Neural cell (in vitro differentiated cells): ENCODE results near the gene SLC12A4.

Experiments
- CTCF ChIP-seq: fragments of 450-650 bp; IDR thresholded peaks from 2 replicates; pipeline ENCODE4 v1.5.1; 2014; ENCODE audit warnings: antibody characterized with exemption, mild to moderate bottlenecking, moderate library complexity; ENCODE audit not compliant: poor library complexity, severe bottlenecking
- EP300 ChIP-seq: fragments of 450-650 bp; conservative IDR thresholded peaks from 2 replicates; pipeline ENCODE4 v1.6.1; 2014; ENCODE audit warnings: antibody characterized with exemption, mild to moderate bottlenecking, moderate library complexity; ENCODE audit not compliant: poor library complexity, severe bottlenecking
- EZH2 ChIP-seq: fragments of 200-600, 300-800 bp; shearing (Covaris generic), sonication (generic); IDR thresholded peaks from 2 replicates; pipeline ENCODE4 v1.6.1; 2014; ENCODE audit warnings: antibody characterized with exemption, low read length, borderline replicate concordance, mild to moderate bottlenecking; ENCODE audit not compliant: insufficient read depth, poor library complexity, severe bottlenecking
- MXI1 ChIP-seq: fragments of 450-650 bp; conservative IDR thresholded peaks from 2 replicates; pipeline ENCODE4 v1.6.1; 2014; ENCODE audit warnings: antibody characterized with exemption, mild to moderate bottlenecking; ENCODE audit not compliant: poor library complexity, severe bottlenecking
- POLR2AphosphoS5 ChIP-seq: IDR thresholded peaks from 2 replicates; pipeline ENCODE4 v1.6.1; 2012
- RAD21 ChIP-seq: fragments of 450-650 bp; conservative IDR thresholded peaks from 2 replicates; pipeline ENCODE4 v1.6.1; 2014; ENCODE audit warnings: antibody characterized with exemption, mild to moderate bottlenecking, moderate library complexity
- SMC3 ChIP-seq: fragments of 450-650 bp; conservative IDR thresholded peaks from 2 replicates; pipeline ENCODE4 v1.6.1; 2014; ENCODE audit warnings: antibody characterized with exemption, mild to moderate bottlenecking, moderate library complexity; ENCODE audit not compliant: poor library complexity
- TAF1 ChIP-seq: IDR thresholded peaks from 2 replicates; pipeline ENCODE4 v1.6.1; 2012; ENCODE audit warnings: low read depth
- TF ChIP-seq, protein P1 (sequence below): IDR thresholded peaks from 2 replicates; pipeline ENCODE4 v1.6.1; 2012; ENCODE audit warnings: borderline replicate concordance

GRCh38 chr16:67914758-67915495 lies 53.5 kb downstream of the SLC12A4 start:
- TF ChIP-seq CTCF, result no peak
- TF ChIP-seq RAD21, result no peak
- TF ChIP-seq SMC3, result no peak
- TF ChIP-seq EP300, result no peak
- no peak for TF ChIP-seq POLR2AphosphoS5
- no peak for TF ChIP-seq EZH2
- no peak for TF ChIP-seq TAF1
- TF ChIP-seq, protein P1, sequence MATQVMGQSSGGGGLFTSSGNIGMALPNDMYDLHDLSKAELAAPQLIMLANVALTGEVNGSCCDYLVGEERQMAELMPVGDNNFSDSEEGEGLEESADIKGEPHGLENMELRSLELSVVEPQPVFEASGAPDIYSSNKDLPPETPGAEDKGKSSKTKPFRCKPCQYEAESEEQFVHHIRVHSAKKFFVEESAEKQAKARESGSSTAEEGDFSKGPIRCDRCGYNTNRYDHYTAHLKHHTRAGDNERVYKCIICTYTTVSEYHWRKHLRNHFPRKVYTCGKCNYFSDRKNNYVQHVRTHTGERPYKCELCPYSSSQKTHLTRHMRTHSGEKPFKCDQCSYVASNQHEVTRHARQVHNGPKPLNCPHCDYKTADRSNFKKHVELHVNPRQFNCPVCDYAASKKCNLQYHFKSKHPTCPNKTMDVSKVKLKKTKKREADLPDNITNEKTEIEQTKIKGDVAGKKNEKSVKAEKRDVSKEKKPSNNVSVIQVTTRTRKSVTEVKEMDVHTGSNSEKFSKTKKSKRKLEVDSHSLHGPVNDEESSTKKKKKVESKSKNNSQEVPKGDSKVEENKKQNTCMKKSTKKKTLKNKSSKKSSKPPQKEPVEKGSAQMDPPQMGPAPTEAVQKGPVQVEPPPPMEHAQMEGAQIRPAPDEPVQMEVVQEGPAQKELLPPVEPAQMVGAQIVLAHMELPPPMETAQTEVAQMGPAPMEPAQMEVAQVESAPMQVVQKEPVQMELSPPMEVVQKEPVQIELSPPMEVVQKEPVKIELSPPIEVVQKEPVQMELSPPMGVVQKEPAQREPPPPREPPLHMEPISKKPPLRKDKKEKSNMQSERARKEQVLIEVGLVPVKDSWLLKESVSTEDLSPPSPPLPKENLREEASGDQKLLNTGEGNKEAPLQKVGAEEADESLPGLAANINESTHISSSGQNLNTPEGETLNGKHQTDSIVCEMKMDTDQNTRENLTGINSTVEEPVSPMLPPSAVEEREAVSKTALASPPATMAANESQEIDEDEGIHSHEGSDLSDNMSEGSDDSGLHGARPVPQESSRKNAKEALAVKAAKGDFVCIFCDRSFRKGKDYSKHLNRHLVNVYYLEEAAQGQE, result no peak
- TF ChIP-seq MXI1, result no peak
